ENCODE results near the gene ASIC2. TPM values are rescaled to one million over a fixed set of nuclear protein-coding genes. Genes with fewer than 3 reads are reported as not detected.

ASIC2 gene
- total RNA-seq, 2 experiments from 2014 or later = not detected

GRCh38 chr17:33135691-33136090 is 157.4 kb downstream of the ASIC2 start:
- Histone ChIP-seq H3K9me3 (ENCODE audit: control insufficient read depth in 1 of 2, insufficient read depth in 1 of 2, low read length in 2 of 2) (no peaks in the 10 kb centered on the region), H3K4me3 (ENCODE audit: low read length) (no peak overlapping the region), H3K27ac (ENCODE audit: low read depth in 1 of 2, low read length in 2 of 2) (no peak overlapping the region), H3K36me3 (ENCODE audit: insufficient read depth, low read length) (no peaks in the 10 kb centered on the region), H3K4me1 (ENCODE audit: insufficient read depth, low read length) (no peaks in the 10 kb centered on the region), H3K27me3 (ENCODE audit: control insufficient read depth in 1 of 2, insufficient read depth in 2 of 2, low read length in 2 of 2) (peaks cover 0 to 7% of the 10 kb centered on the region in 2 experiments)
- Mint-ChIP-seq H3K27me3 (peaks cover 58% of the 10 kb centered on the region), H3K27ac (no peak overlapping the region), H3K4me3 (no peak overlapping the region), H3K36me3 (ENCODE audit: low read depth) (no peaks in the 10 kb centered on the region), H3K4me1 (ENCODE audit: low read depth) (no peaks in the 10 kb centered on the region), H3K9me3 (no peaks in the 10 kb centered on the region)
- intact Hi-C loops (cut with DNase I, micrococcal nuclease) = no loop called here
- POLR2A ChIA-PET = no interaction called here
- CTCF ChIA-PET = no interaction called here
- DNase-seq (no peak), ATAC-seq (ENCODE audit: poor library complexity) (no peak)
- no peak for TF ChIP-seq CTCF (IDR thresholded peaks at IDR 0.05)

GRCh38 chr17:33131620-33132019 is 161.5 kb downstream of the ASIC2 start:
- no peak for TF ChIP-seq CTCF (IDR thresholded peaks at IDR 0.05)
- Histone ChIP-seq H3K4me1 (ENCODE audit: insufficient read depth, low read length) (no peaks in the 10 kb centered on the region), H3K27ac (ENCODE audit: low read depth in 1 of 2, low read length in 2 of 2) (no peak overlapping the region), H3K4me3 (ENCODE audit: low read length) (no peak overlapping the region), H3K27me3 (ENCODE audit: control insufficient read depth in 1 of 2, insufficient read depth in 2 of 2, low read length in 2 of 2) (peaks cover 4 to 11% of the 10 kb centered on the region in 2 experiments), H3K9me3 (ENCODE audit: control insufficient read depth in 1 of 2, insufficient read depth in 1 of 2, low read length in 2 of 2) (no peaks in the 10 kb centered on the region), H3K36me3 (ENCODE audit: insufficient read depth, low read length) (no peaks in the 10 kb centered on the region)
- H3K4me3 Mint-ChIP-seq = no peak overlapping the region
- H3K36me3 Mint-ChIP-seq (ENCODE audit: low read depth) = no peaks in the 10 kb centered on the region
- no peaks in the 10 kb centered on the region for H3K4me1 Mint-ChIP-seq (ENCODE audit: low read depth)
- H3K27me3 Mint-ChIP-seq = peaks cover 64% of the 10 kb centered on the region
- no peaks in the 10 kb centered on the region for H3K9me3 Mint-ChIP-seq
- ChIA-PET CTCF (no interaction called here), POLR2A (no interaction called here)
- ATAC-seq (ENCODE audit: poor library complexity) (no peak), DNase-seq (no peak)
- no peak overlapping the region for H3K27ac Mint-ChIP-seq
- intact Hi-C loops (cut with DNase I, micrococcal nuclease) = no loop called here

- TF ChIP-seq CTCF (IDR thresholded peaks at IDR 0.05) = no peak
- no peaks in the 10 kb centered on the region for H3K36me3 ChIP-seq (ENCODE audit: insufficient read depth, low read length)
- Mint-ChIP-seq H3K27me3 (peaks cover 46% of the 10 kb centered on the region), H3K36me3 (ENCODE audit: low read depth) (no peaks in the 10 kb centered on the region), H3K4me3 (no peak overlapping the region), H3K4me1 (ENCODE audit: low read depth) (no peaks in the 10 kb centered on the region), H3K9me3 (no peaks in the 10 kb centered on the region), H3K27ac (no peak overlapping the region)
- H3K4me3 ChIP-seq (ENCODE audit: low read length) = no peak overlapping the region
- DNase-seq (no peak), ATAC-seq (ENCODE audit: poor library complexity) (no peak)
- no peaks in the 10 kb centered on the region for H3K4me1 ChIP-seq (ENCODE audit: insufficient read depth, low read length)
- CTCF ChIA-PET = no interaction called here
- no peaks in the 10 kb centered on the region for H3K9me3 ChIP-seq (ENCODE audit: control insufficient read depth in 1 of 2, insufficient read depth in 1 of 2, low read length in 2 of 2)
- peaks cover 4 to 14% of the 10 kb centered on the region in 2 experiments for H3K27me3 ChIP-seq (ENCODE audit: control insufficient read depth in 1 of 2, insufficient read depth in 2 of 2, low read length in 2 of 2)
- H3K27ac ChIP-seq (ENCODE audit: low read depth in 1 of 2, low read length in 2 of 2) = no peak overlapping the region
- intact Hi-C loops (cut with DNase I, micrococcal nuclease) = no loop called here
- POLR2A ChIA-PET = no interaction called here
Measured at GRCh38 chr17:33127706-33128105, 165.4 kb downstream of the ASIC2 start.

All from CD4-positive, alpha-beta T cell (primary cell).